H9 (cell line): ENCODE data around the gene RUSC2. TPM values are rescaled to one million over a fixed set of nuclear protein-coding genes. Genes with fewer than 3 reads are reported as not detected.

Experiments
- DNase-seq: peaks from one replicate; pipeline ENCODE4 v3.0.0-alpha.2; 2017
- H2AFZ ChIP-seq: one replicate; pipeline ENCODE4 v1.6.1; 2013; ENCODE audit warnings: mild to moderate bottlenecking, low read length, control low read depth, moderate library complexity
- H2AK5ac ChIP-seq: 2 replicates; pipeline ENCODE4 v1.6.1; 2013; ENCODE audit warnings: low read length, control low read depth, mixed read lengths; ENCODE audit not compliant: insufficient read length
- H2BK120ac ChIP-seq: one replicate; pipeline ENCODE4 v1.6.1; 2013; ENCODE audit warnings: low read depth, mild to moderate bottlenecking, low read length, control low read depth, inconsistent platforms; ENCODE audit not compliant: poor library complexity, severe bottlenecking
- H2BK12ac ChIP-seq: 2 replicates; pipeline ENCODE4 v1.6.1; 2013; ENCODE audit warnings: low read length, control low read depth, mixed read lengths, low read depth; ENCODE audit not compliant: insufficient read length
- H2BK15ac ChIP-seq: 2 replicates; pipeline ENCODE4 v1.6.1; 2013; ENCODE audit warnings: low read depth, low read length, control low read depth
- H2BK20ac ChIP-seq: one replicate; pipeline ENCODE4 v1.6.1; 2013; ENCODE audit warnings: low read depth, mild to moderate bottlenecking, low read length, control low read depth, inconsistent platforms; ENCODE audit not compliant: poor library complexity, severe bottlenecking
- H2BK5ac ChIP-seq: 2 replicates; pipeline ENCODE4 v1.6.1; 2013; ENCODE audit warnings: low read length, control low read depth, mixed read lengths; ENCODE audit not compliant: insufficient read length
- H3K14ac ChIP-seq: 2 replicates; pipeline ENCODE4 v1.6.1; 2013; ENCODE audit warnings: low read length, control low read depth; ENCODE audit not compliant: insufficient read depth
- H3K18ac ChIP-seq: 2 replicates; pipeline ENCODE4 v1.6.1; 2013; ENCODE audit warnings: low read depth, mild to moderate bottlenecking, mixed read lengths, low read length, control low read depth; ENCODE audit not compliant: insufficient read length
- H3K23ac ChIP-seq: 2 replicates; pipeline ENCODE4 v1.6.1; 2013; ENCODE audit warnings: low read length, control low read depth, mixed read lengths, low read depth; ENCODE audit not compliant: insufficient read length
- H3K23me2 ChIP-seq: 2 replicates; pipeline ENCODE4 v1.6.1; 2013; ENCODE audit warnings: low read depth, mild to moderate bottlenecking, mixed read lengths, low read length, control low read depth; ENCODE audit not compliant: insufficient read length, poor library complexity, severe bottlenecking
- H3K27ac ChIP-seq: 2 replicates; pipeline ENCODE4 v1.5.1; 2013; ENCODE audit warnings: low read length, control low read depth, mixed read lengths, low read depth; ENCODE audit not compliant: insufficient read length
- H3K27me3 ChIP-seq: 2 replicates; pipeline ENCODE4 v1.6.1; 2013; ENCODE audit warnings: low read length, control low read depth, inconsistent platforms; ENCODE audit not compliant: insufficient read depth
- H3K4ac ChIP-seq: 2 replicates; pipeline ENCODE4 v1.6.1; 2013; ENCODE audit warnings: low read depth, mild to moderate bottlenecking, control low read depth, inconsistent platforms, low read length, moderate library complexity
- H3K4me1 ChIP-seq: 2 replicates; pipeline ENCODE4 v1.6.1; 2013; ENCODE audit warnings: low read length, control low read depth, inconsistent platforms; ENCODE audit not compliant: insufficient read depth
- H3K4me2 ChIP-seq: 2 replicates; pipeline ENCODE4 v1.6.1; 2013; ENCODE audit warnings: low read length, control low read depth, mixed read lengths; ENCODE audit not compliant: insufficient read length, insufficient read depth
- H3K56ac ChIP-seq: 2 replicates; pipeline ENCODE4 v1.6.1; 2013; ENCODE audit warnings: low read depth, mild to moderate bottlenecking, mixed read lengths, low read length, control low read depth; ENCODE audit not compliant: insufficient read length
- H3K79me1 ChIP-seq: 2 replicates; pipeline ENCODE4 v1.6.1; 2013; ENCODE audit warnings: low read depth, mild to moderate bottlenecking, moderate library complexity, low read length, control low read depth, inconsistent platforms; ENCODE audit not compliant: insufficient read depth, poor library complexity, severe bottlenecking
- H3K79me2 ChIP-seq: 2 replicates; pipeline ENCODE4 v1.6.1; 2013; ENCODE audit warnings: low read length, control low read depth, inconsistent platforms; ENCODE audit not compliant: insufficient read depth
- H3K9ac ChIP-seq: 2 replicates; pipeline ENCODE4 v1.6.1; 2013; ENCODE audit warnings: low read length, control low read depth, mixed read lengths; ENCODE audit not compliant: insufficient read length; ENCODE audit errors: extremely low read depth
- H3K9me3 ChIP-seq: one replicate; pipeline ENCODE4 v1.6.1; 2013; ENCODE audit warnings: low read depth, low read length, inconsistent platforms; ENCODE audit not compliant: control insufficient read depth
- H3T11ph ChIP-seq: one replicate; pipeline ENCODE4 v1.6.1; 2013; ENCODE audit warnings: mild to moderate bottlenecking, low read length, control low read depth, inconsistent platforms
- H4K20me1 ChIP-seq: one replicate; pipeline ENCODE4 v1.6.1; 2013; ENCODE audit not compliant: control insufficient read depth, insufficient read length, insufficient read depth
- H4K5ac ChIP-seq: 2 replicates; pipeline ENCODE4 v1.6.1; 2013; ENCODE audit warnings: low read depth, mild to moderate bottlenecking, mixed read lengths, low read length, control low read depth; ENCODE audit not compliant: insufficient read length
- H4K8ac ChIP-seq: replicated peaks from 2 replicates; pipeline ENCODE4 v1.6.1; 2013; ENCODE audit warnings: low read length, control low read depth, mixed read lengths, low read depth; ENCODE audit not compliant: insufficient read length
- H4K91ac ChIP-seq: 2 replicates; pipeline ENCODE4 v1.6.1; 2013; ENCODE audit warnings: low read depth, mild to moderate bottlenecking, moderate library complexity, mixed read lengths, low read length, control low read depth; ENCODE audit not compliant: insufficient read length
- H3K27ac Mint-ChIP-seq, 3 experiments: 2 replicates in 2 of 3; 3 replicates in 1 of 3; pipeline ENCODE4 v1.8.0; 2020 to 2021; ENCODE audit warnings: mixed read lengths in 3 of 3, mild to moderate bottlenecking in 1 of 3, moderate library complexity in 1 of 3
- H3K27me3 Mint-ChIP-seq: 2 replicates; pipeline ENCODE4 v1.8.0; 2021; ENCODE audit warnings: low read depth, mild to moderate bottlenecking, moderate library complexity, mixed read lengths
- H3K36me3 Mint-ChIP-seq, 3 experiments: 2 replicates in 2 of 3; 3 replicates in 1 of 3; pipeline ENCODE4 v1.8.0; 2020 to 2021; ENCODE audit warnings: low read depth in 3 of 3, mixed read lengths in 3 of 3; ENCODE audit not compliant: insufficient read depth in 1 of 3
- H3K4me1 Mint-ChIP-seq, 2 experiments: 2 replicates each; pipeline ENCODE4 v1.8.0; 2020; ENCODE audit warnings: mixed read lengths in 2 of 2
- H3K4me3 Mint-ChIP-seq, 2 experiments: 2 replicates in 1 of 2; 3 replicates in 1 of 2; pipeline ENCODE4 v1.8.0; 2020 to 2021; ENCODE audit warnings: mild to moderate bottlenecking in 2 of 2, mixed read lengths in 2 of 2, moderate library complexity in 1 of 2
- H3K9me3 Mint-ChIP-seq, 2 experiments: 2 replicates in 1 of 2; 3 replicates in 1 of 2; pipeline ENCODE4 v1.8.0; 2020; ENCODE audit warnings: mild to moderate bottlenecking in 2 of 2, mixed read lengths in 2 of 2, moderate library complexity in 1 of 2
- WGBS: extraction: QIAGEN DNeasy Blood & Tissue Kit; methylation state at CpG from one replicate; pipeline ENCODE4 v1.1.7; 2013; ENCODE audit warnings: missing lambda C conversion rate, low lambda C conversion rate, mixed read lengths; ENCODE audit not compliant: insufficient read length; ENCODE audit errors: extremely low coverage; 5-methylcytosine and 5-hydroxymethylcytosine counted together
- total RNA-seq: library from RNA; stranded (reverse); gene quantifications from 2 replicates; pipeline ENCODE4 v1.2.1, GENCODE V29; 2021
- TF ChIP-seq, protein P1 (sequence below): fragments of 200-600 bp; sonication (generic); conservative IDR thresholded peaks from 3 replicates; pipeline ENCODE4 v1.8.0; 2021; ENCODE audit warnings: antibody characterized with exemption, mild to moderate bottlenecking

Gene RUSC2
- total RNA-seq, 1 experiment from 2014 or later, result 6.3 TPM

GRCh38 chr9:35470894-35471293 is 19.0 kb upstream of the RUSC2 start:
- Histone ChIP-seq H3K79me2 (no peaks in the 10 kb centered on the region), H3K23ac (no peak overlapping the region), H2BK120ac (no peak overlapping the region), H3K4me1 (no peaks in the 10 kb centered on the region), H2BK15ac (no peak overlapping the region), H3K27me3 (no peaks in the 10 kb centered on the region), H4K5ac (no peak overlapping the region), H3K18ac (no peak overlapping the region), H3K4me2 (no peak overlapping the region), H2AFZ (no peak overlapping the region), H4K20me1 (no peaks in the 10 kb centered on the region), H3K27ac (no peak overlapping the region), H3K9me3 (no peaks in the 10 kb centered on the region), H3K56ac (no peak overlapping the region), H2BK12ac (no peak overlapping the region), H3T11ph (no peak overlapping the region), H3K4ac (no peak overlapping the region), H3K23me2 (no peaks in the 10 kb centered on the region), H2AK5ac (no peak overlapping the region), H4K8ac (no peak overlapping the region), H3K14ac (no peak overlapping the region), H2BK20ac (no peak overlapping the region), H2BK5ac (no peak overlapping the region), H3K79me1 (no peaks in the 10 kb centered on the region), H4K91ac (no peak overlapping the region), H3K9ac (no peak overlapping the region)
- Mint-ChIP-seq H3K36me3 (no peaks in the 10 kb centered on the region), H3K9me3 (no peaks in the 10 kb centered on the region), H3K27me3 (peaks cover 19% of the 10 kb centered on the region), H3K27ac (no peak overlapping the region), H3K4me1 (no peaks in the 10 kb centered on the region), H3K4me3 (no peak overlapping the region)
- TF ChIP-seq, protein P1, sequence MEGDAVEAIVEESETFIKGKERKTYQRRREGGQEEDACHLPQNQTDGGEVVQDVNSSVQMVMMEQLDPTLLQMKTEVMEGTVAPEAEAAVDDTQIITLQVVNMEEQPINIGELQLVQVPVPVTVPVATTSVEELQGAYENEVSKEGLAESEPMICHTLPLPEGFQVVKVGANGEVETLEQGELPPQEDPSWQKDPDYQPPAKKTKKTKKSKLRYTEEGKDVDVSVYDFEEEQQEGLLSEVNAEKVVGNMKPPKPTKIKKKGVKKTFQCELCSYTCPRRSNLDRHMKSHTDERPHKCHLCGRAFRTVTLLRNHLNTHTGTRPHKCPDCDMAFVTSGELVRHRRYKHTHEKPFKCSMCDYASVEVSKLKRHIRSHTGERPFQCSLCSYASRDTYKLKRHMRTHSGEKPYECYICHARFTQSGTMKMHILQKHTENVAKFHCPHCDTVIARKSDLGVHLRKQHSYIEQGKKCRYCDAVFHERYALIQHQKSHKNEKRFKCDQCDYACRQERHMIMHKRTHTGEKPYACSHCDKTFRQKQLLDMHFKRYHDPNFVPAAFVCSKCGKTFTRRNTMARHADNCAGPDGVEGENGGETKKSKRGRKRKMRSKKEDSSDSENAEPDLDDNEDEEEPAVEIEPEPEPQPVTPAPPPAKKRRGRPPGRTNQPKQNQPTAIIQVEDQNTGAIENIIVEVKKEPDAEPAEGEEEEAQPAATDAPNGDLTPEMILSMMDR, result no peak
- no CpG with 5 or more reads among the region's 4 CpGs for WGBS
- DNase-seq, result no peak
